Dedifferentiated amniotic fluid mesenchymal stem cell (primary cell): ENCODE results near the gene PPP2R5B.

Experiments used
- DNase-seq: peaks from one replicate; pipeline ENCODE4 v3.0.0-alpha.2; 2016; ENCODE audit errors: extremely low spot score

PPP2R5B gene

GRCh38 chr11:64929625-64930024 is 5.1 kb downstream of the PPP2R5B start:
- no peak for DNase-seq

GRCh38 chr11:64930340-64930739 is 5.9 kb downstream of the PPP2R5B start:
- DNase-seq = no peak

- DNase-seq = no peak
These were observed 6.8 kb downstream of the PPP2R5B start for GRCh38 chr11:64931290-64931689.

- peak; percentile 6 for DNase-seq
These were observed 7.8 kb downstream of the PPP2R5B start for GRCh38 chr11:64932324-64932723.

GRCh38 chr11:64933213-64933934 is 8.9 kb downstream of the PPP2R5B start:
- peak; percentile 1 for DNase-seq

GRCh38 chr11:64933935-64934681 is 9.6 kb downstream of the PPP2R5B start:
- peak; percentile 8 for DNase-seq

- peak; percentile 3 for DNase-seq
These were observed 10.3 kb downstream of the PPP2R5B start for GRCh38 chr11:64934682-64935358.

- DNase-seq = no peak
These were observed 11.0 kb downstream of the PPP2R5B start, which contains the start of gene GPHA2 for GRCh38 chr11:64935359-64936081. TSS of gene GPHA2 (minus strand) at chr11:64935893. CDS start at chr11:64935460, 433 bp downstream.

- DNase-seq = no peak
These were observed 12.1 kb downstream of the PPP2R5B start for GRCh38 chr11:64936539-64936938.

- no peak for DNase-seq
These were observed 22.8 kb downstream of the PPP2R5B start for GRCh38 chr11:64947208-64947814.

GRCh38 chr11:64951529-64951928 is 27.0 kb downstream of the PPP2R5B start:
- no peak for DNase-seq

GRCh38 chr11:64954201-64954600 is 29.7 kb downstream of the PPP2R5B start:
- DNase-seq = no peak

GRCh38 chr11:64959498-64959897 is 35.0 kb downstream of the PPP2R5B start:
- no peak for DNase-seq

- no peak for DNase-seq
These were observed 36.2 kb downstream of the PPP2R5B start for GRCh38 chr11:64960719-64961118.

GRCh38 chr11:64963072-64963631 is 38.7 kb downstream of the PPP2R5B start:
- DNase-seq = no peak

GRCh38 chr11:64967375-64967774 is 42.9 kb downstream of the PPP2R5B start:
- DNase-seq = no peak

GRCh38 chr11:64969209-64969608 is 44.7 kb downstream of the PPP2R5B start:
- DNase-seq = peak; percentile 32

- no peak for DNase-seq
These were observed 46.3 kb downstream of the PPP2R5B start for GRCh38 chr11:64970731-64971151.

GRCh38 chr11:64971421-64972233 is 47.1 kb downstream of the PPP2R5B start, which contains the start of gene MAJIN:
TSS of gene MAJIN (minus strand) at chr11:64972108. CDS start at chr11:64959405, 12,703 bp downstream.
- DNase-seq = no peak

- no peak for DNase-seq
These were observed 49.6 kb downstream of the PPP2R5B start for GRCh38 chr11:64974124-64974523.
